OCI-LY3 (cell line): ENCODE measurements around the gene ATXN7.

Source experiments
- H2AFZ ChIP-seq: fragments of 200-600, 300-600 bp; shearing (Covaris generic); 2 replicates; pipeline ENCODE4 v1.6.0; 2014; ENCODE audit warnings: antibody characterized with exemption, low read depth, low read length
- H3K27ac ChIP-seq: fragments of 200-600, 300-600 bp; sonication (generic); 2 replicates; pipeline ENCODE4 v1.5.1; 2014; ENCODE audit warnings: mild to moderate bottlenecking, low read length, moderate library complexity, mixed read lengths
- H3K27me3 ChIP-seq: fragments of 200-600, 300-600 bp; sonication (generic); 2 replicates; pipeline ENCODE4 v1.6.1; 2014; ENCODE audit warnings: low read depth, low read length, mixed read lengths
- H3K36me3 ChIP-seq: fragments of 200-600, 300-600 bp; sonication (generic); replicated peaks from 2 replicates; pipeline ENCODE3; 2014; ENCODE audit warnings: low read depth, low read length, mixed read lengths
- H3K4me1 ChIP-seq: fragments of 300-600, 200-600 bp; sonication (generic); 2 replicates; pipeline ENCODE4 v1.6.1; 2014; ENCODE audit warnings: low read length, mixed read lengths
- H3K4me2 ChIP-seq: fragments of 200-600, 300-600 bp; sonication (generic); 2 replicates; pipeline ENCODE4 v1.6.1; 2014; ENCODE audit warnings: low read length, mixed read lengths
- H3K4me3 ChIP-seq: fragments of 300-600, 200-600 bp; sonication (generic); 2 replicates; pipeline ENCODE4 v1.5.1; 2014; ENCODE audit warnings: antibody characterized with exemption, mild to moderate bottlenecking, low read length, moderate library complexity
- H3K79me2 ChIP-seq: fragments of 300-600, 200-600 bp; shearing (Covaris generic); 2 replicates; pipeline ENCODE4 v1.6.1; 2014; ENCODE audit warnings: mild to moderate bottlenecking, low read length, mixed read lengths
- H3K9ac ChIP-seq: fragments of 300-600, 200-600 bp; shearing (Covaris generic); 2 replicates; pipeline ENCODE4 v1.6.0; 2014; ENCODE audit warnings: mild to moderate bottlenecking, low read length, moderate library complexity
- H3K9me3 ChIP-seq: fragments of 200-600, 300-600 bp; shearing (Covaris generic); 2 replicates; pipeline ENCODE4 v1.6.1; 2014; ENCODE audit warnings: low read length, mixed read lengths; ENCODE audit not compliant: insufficient read depth
- H4K20me1 ChIP-seq: fragments of 200-600, 300-600 bp; sonication (generic); 2 replicates; pipeline ENCODE4 v1.6.1; 2016; ENCODE audit warnings: low read length, mixed read lengths; ENCODE audit not compliant: insufficient read depth
- EZH2phosphoT487 ChIP-seq: fragments of 200-600 bp; shearing (Covaris generic); IDR thresholded peaks from 2 replicates; pipeline ENCODE4 v1.6.1; 2018; ENCODE audit warnings: antibody characterized with exemption, mixed run types, low read depth
- TF ChIP-seq, protein P1 (sequence below): fragments of 200-600, 300-600 bp; sonication (generic); IDR thresholded peaks from 2 replicates; pipeline ENCODE4 v1.5.1; 2014; ENCODE audit warnings: antibody characterized with exemption, low read length, low read depth

ATXN7 gene

DNA sequence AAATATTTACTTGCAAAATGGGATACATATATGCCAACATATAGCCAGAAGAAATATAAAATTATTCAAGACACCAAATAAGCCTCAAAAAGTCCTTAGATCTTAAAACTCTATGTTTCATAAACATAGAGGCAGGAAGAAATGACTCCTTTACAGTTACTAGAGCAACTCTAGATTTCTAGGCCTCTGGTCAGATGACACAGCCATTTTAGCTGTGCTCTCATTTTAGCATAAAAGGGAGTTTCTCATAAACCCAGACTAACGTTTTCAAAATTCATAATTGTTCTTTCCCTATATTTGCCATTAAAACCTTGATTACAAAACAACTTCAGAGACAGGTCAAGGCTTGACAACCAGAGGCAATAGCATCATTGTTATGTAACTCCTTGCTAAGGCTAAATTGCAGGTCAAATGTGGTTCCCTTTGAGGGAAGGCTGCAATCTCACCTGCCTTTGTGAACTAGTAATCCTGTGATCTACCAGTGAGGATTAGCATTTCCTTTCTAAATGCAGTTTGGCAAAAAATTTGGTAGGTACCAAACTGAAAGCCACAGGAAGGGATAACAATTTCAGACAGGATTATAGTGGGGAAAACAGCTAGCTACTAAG, 8.2 kb upstream of the ATXN7 start:
- TF ChIP-seq EZH2phosphoT487, result no peak
- TF ChIP-seq, protein P1, sequence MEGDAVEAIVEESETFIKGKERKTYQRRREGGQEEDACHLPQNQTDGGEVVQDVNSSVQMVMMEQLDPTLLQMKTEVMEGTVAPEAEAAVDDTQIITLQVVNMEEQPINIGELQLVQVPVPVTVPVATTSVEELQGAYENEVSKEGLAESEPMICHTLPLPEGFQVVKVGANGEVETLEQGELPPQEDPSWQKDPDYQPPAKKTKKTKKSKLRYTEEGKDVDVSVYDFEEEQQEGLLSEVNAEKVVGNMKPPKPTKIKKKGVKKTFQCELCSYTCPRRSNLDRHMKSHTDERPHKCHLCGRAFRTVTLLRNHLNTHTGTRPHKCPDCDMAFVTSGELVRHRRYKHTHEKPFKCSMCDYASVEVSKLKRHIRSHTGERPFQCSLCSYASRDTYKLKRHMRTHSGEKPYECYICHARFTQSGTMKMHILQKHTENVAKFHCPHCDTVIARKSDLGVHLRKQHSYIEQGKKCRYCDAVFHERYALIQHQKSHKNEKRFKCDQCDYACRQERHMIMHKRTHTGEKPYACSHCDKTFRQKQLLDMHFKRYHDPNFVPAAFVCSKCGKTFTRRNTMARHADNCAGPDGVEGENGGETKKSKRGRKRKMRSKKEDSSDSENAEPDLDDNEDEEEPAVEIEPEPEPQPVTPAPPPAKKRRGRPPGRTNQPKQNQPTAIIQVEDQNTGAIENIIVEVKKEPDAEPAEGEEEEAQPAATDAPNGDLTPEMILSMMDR, result no peak
- no peak overlapping the region for H3K9ac ChIP-seq
- no peaks in the 10 kb centered on the region for H3K4me1 ChIP-seq
- H3K27me3 ChIP-seq, result no peaks in the 10 kb centered on the region
- H2AFZ ChIP-seq, result no peak overlapping the region
- H3K4me2 ChIP-seq, result no peak overlapping the region
- peaks cover 2% of the 10 kb centered on the region for H3K36me3 ChIP-seq
- H3K4me3 ChIP-seq, result no peak overlapping the region
- no peaks in the 10 kb centered on the region for H3K9me3 ChIP-seq
- H4K20me1 ChIP-seq, result peaks cover 24% of the 10 kb centered on the region; the same call in 1 of the 2 replicates
- H3K79me2 ChIP-seq, result peaks cover 90% of the 10 kb centered on the region
- H3K27ac ChIP-seq, result no peak overlapping the region

DNA sequence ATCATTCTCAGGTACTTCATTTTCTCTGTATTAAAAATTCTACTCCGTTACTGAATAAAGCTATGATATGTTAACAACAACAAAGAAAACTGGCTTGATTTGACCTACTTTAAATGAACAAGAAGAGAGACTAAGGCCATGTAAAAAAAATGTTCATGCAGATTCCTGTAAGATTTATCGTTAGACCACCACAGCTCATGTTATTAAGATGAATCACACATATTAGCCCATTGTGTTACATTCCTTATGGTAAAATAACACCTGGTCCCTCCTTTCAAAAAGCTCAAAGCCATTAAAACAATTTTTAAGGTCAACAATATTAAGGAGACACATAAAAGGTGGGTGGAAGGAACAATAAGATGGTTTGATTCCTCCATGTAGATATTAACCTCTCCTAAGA, 6.4 kb upstream of the ATXN7 start:
- H4K20me1 ChIP-seq, result peaks cover 17% of the 10 kb centered on the region; the same call in 1 of the 2 replicates
- H3K27me3 ChIP-seq, result no peaks in the 10 kb centered on the region
- H3K79me2 ChIP-seq, result peaks cover 94% of the 10 kb centered on the region
- H3K4me2 ChIP-seq, result no peak overlapping the region
- peaks cover 2% of the 10 kb centered on the region for H3K36me3 ChIP-seq
- H3K27ac ChIP-seq, result no peak overlapping the region
- H2AFZ ChIP-seq, result no peak overlapping the region
- H3K4me3 ChIP-seq, result no peak overlapping the region
- no peak overlapping the region for H3K9ac ChIP-seq
- H3K4me1 ChIP-seq, result peaks cover 4% of the 10 kb centered on the region
- no peaks in the 10 kb centered on the region for H3K9me3 ChIP-seq
- no peak for TF ChIP-seq EZH2phosphoT487
- TF ChIP-seq, protein P1, result no peak

DNA sequence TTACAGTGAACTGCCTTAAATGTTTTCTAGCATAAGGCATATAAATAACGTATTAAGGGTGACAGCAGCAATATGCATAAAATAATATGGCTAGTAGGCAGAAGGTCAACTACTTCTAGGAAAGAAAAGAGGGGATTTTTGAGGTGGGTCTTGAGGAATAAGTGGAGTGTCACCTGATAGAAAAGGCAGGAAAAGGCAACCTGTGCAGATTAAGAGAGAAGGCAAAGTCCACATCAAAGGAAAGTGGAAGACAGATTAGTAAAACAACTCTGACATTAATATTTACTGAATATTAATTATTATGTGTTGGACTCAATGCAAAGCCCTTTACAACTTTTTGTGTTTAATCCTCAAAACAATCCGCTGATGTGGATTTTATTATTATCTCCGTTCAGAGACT, 2.9 kb upstream of the ATXN7 start:
- no peak overlapping the region for H3K9ac ChIP-seq
- TF ChIP-seq, protein P1, result no peak
- no peak for TF ChIP-seq EZH2phosphoT487
- peaks cover 17% of the 10 kb centered on the region; the same call in 1 of the 2 replicates for H4K20me1 ChIP-seq
- H3K4me3 ChIP-seq, result no peak overlapping the region
- no peaks in the 10 kb centered on the region for H3K36me3 ChIP-seq
- no peaks in the 10 kb centered on the region for H3K9me3 ChIP-seq
- no peak overlapping the region for H3K27ac ChIP-seq
- no peaks in the 10 kb centered on the region for H3K27me3 ChIP-seq
- H3K79me2 ChIP-seq, result peaks cover 98% of the 10 kb centered on the region
- no peak overlapping the region for H2AFZ ChIP-seq
- H3K4me1 ChIP-seq, result peaks cover 14% of the 10 kb centered on the region
- H3K4me2 ChIP-seq, result no peak overlapping the region

DNA sequence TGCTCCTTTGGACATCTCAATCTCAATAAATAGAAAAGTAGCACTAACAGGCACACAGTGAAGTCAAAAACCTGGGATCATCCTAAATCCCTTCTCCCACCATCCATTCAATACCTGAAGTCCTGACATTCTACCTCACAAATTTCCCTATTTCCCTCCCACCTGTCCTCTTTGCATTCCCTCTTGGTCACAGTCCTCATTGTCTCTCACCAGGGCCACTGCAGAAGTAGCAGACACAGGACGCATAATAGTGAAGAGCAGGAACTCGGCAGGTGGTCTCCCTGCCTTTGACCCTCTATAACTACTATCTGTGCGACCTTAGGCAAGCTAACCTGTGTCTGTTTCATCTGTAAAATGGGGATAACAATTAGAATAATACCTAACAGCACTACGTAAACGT, 2.4 kb upstream of the ATXN7 start:
- peaks cover 17% of the 10 kb centered on the region; the same call in 1 of the 2 replicates for H4K20me1 ChIP-seq
- H3K36me3 ChIP-seq, result no peaks in the 10 kb centered on the region
- no peak overlapping the region for H3K4me2 ChIP-seq
- no peak for TF ChIP-seq EZH2phosphoT487
- TF ChIP-seq, protein P1, result no peak
- no peaks in the 10 kb centered on the region for H3K9me3 ChIP-seq
- H3K27me3 ChIP-seq, result no peaks in the 10 kb centered on the region
- no peak overlapping the region for H3K9ac ChIP-seq
- H3K4me1 ChIP-seq, result peaks cover 14% of the 10 kb centered on the region
- H3K4me3 ChIP-seq, result no peak overlapping the region
- H2AFZ ChIP-seq, result no peak overlapping the region
- H3K79me2 ChIP-seq, result peaks cover 98% of the 10 kb centered on the region
- no peak overlapping the region for H3K27ac ChIP-seq
